Loucy (cell line): Measurements from ENCODE around the gene RCOR1.
"Not testable (repeated sequence)": the region's sequence is repeated elsewhere in the genome, so short reads cannot be mapped to it uniquely, and the experiment has no call there.

ENCODE experiments used
- H2AFZ ChIP-seq: fragments of 200-600 bp; sonication (generic); 2 replicates; pipeline ENCODE4 v1.6.0; 2016; ENCODE audit warnings: antibody characterized with exemption, mild to moderate bottlenecking, low read length, moderate library complexity
- H3F3A ChIP-seq: fragments of 200-600 bp; 2 replicates; pipeline ENCODE4 v1.6.0; 2016; ENCODE audit warnings: antibody characterized with exemption, low read depth, mild to moderate bottlenecking
- H3K27me3 ChIP-seq: fragments of 200-600 bp; sonication (generic); 2 replicates; pipeline ENCODE4 v1.6.1; 2014; ENCODE audit warnings: low read length, mild to moderate bottlenecking; ENCODE audit not compliant: insufficient read depth, poor library complexity, severe bottlenecking
- H3K36me3 ChIP-seq: fragments of 200-600 bp; sonication (generic); 2 replicates; pipeline ENCODE4 v1.6.1; 2016; ENCODE audit warnings: low read length; ENCODE audit not compliant: insufficient read depth
- H3K4me1 ChIP-seq: fragments of 200-600 bp; sonication (generic); 2 replicates; pipeline ENCODE4 v1.5.1; 2014; ENCODE audit warnings: low read length, mild to moderate bottlenecking; ENCODE audit not compliant: insufficient read depth, poor library complexity, severe bottlenecking
- H3K4me2 ChIP-seq: fragments of 200-600 bp; sonication (generic); 2 replicates; pipeline ENCODE4 v1.6.0; 2014; ENCODE audit warnings: antibody characterized with exemption, low read length, low read depth, mild to moderate bottlenecking; ENCODE audit not compliant: poor library complexity, severe bottlenecking
- H3K4me3 ChIP-seq: fragments of 200-600 bp; sonication (generic); 2 replicates; pipeline ENCODE4 v1.5.1; 2014; ENCODE audit warnings: low read length, mild to moderate bottlenecking, mixed read lengths; ENCODE audit not compliant: poor library complexity, severe bottlenecking
- H3K79me2 ChIP-seq: fragments of 200-600 bp; sonication (generic); 2 replicates; pipeline ENCODE4 v1.6.1; 2014; ENCODE audit warnings: low read length; ENCODE audit not compliant: insufficient read depth
- H3K9ac ChIP-seq: fragments of 200-600 bp; sonication (generic); 2 replicates; pipeline ENCODE4 v1.6.0; 2014; ENCODE audit warnings: mild to moderate bottlenecking, low read depth, low read length, moderate library complexity; ENCODE audit not compliant: poor library complexity, severe bottlenecking
- H3K9me2 ChIP-seq: fragments of 200-600 bp; sonication (generic); replicated peaks from 2 replicates; pipeline ENCODE4 v1.6.1; 2016; ENCODE audit warnings: low read depth, low read length, mixed read lengths
- H3K9me3 ChIP-seq: fragments of 200-600 bp; sonication (generic); 2 replicates; pipeline ENCODE4 v1.6.1; 2014; ENCODE audit warnings: mild to moderate bottlenecking, antibody characterized with exemption, low read length, low read depth; ENCODE audit not compliant: insufficient read depth
- H4K20me1 ChIP-seq: fragments of 200-600 bp; sonication (generic); 2 replicates; pipeline ENCODE4 v1.6.0; 2014; ENCODE audit warnings: antibody characterized with exemption, low read length, mild to moderate bottlenecking; ENCODE audit not compliant: insufficient read depth, poor library complexity, severe bottlenecking
- EZH2phosphoT487 ChIP-seq: fragments of 200-600 bp; IDR thresholded peaks from 2 replicates; pipeline ENCODE4 v1.6.1; 2018; ENCODE audit warnings: antibody characterized with exemption, mild to moderate bottlenecking, moderate library complexity, borderline replicate concordance
- TF ChIP-seq, protein P1 (sequence below): fragments of 200-600 bp; sonication (generic); conservative IDR thresholded peaks from 2 replicates; pipeline ENCODE4 v1.5.1; 2014; ENCODE audit warnings: mild to moderate bottlenecking, antibody characterized with exemption, low read length

The RCOR1 gene

DNA sequence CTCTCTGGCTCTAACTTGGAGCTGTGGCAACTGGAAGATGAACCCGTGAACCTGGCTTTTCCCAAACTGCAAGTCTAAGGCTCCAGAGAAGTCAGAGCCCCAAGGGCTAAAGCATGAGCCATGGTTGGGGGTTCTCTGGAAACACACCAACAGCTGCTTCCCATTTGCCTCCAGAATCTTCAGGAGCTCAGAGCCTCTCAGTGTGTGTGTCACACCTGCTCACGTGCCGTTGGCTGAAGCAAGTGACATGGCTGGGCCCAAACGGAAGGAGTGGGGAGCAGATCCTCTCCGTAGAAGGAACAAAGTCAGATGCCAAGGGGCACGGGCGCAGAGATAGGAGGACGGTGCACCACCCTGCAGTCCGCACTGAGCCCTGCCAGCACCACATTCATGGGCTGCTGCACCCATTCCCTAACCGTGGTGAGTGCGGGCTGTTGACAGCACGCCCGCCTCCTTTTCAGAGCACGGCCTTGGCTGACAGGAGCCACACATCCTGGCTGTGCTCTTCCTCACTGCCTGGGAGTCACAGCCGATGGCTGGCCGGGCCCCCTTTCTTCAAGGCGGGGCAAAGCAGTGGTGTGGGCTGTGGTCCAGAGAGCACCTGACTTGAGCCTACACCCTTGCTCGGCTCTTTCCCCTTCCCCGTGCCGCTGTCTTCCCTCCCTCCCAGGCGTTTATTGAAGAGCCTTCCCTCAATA, 168.2 kb downstream of the RCOR1 start:
- no peak for TF ChIP-seq EZH2phosphoT487
- TF ChIP-seq, protein P1, sequence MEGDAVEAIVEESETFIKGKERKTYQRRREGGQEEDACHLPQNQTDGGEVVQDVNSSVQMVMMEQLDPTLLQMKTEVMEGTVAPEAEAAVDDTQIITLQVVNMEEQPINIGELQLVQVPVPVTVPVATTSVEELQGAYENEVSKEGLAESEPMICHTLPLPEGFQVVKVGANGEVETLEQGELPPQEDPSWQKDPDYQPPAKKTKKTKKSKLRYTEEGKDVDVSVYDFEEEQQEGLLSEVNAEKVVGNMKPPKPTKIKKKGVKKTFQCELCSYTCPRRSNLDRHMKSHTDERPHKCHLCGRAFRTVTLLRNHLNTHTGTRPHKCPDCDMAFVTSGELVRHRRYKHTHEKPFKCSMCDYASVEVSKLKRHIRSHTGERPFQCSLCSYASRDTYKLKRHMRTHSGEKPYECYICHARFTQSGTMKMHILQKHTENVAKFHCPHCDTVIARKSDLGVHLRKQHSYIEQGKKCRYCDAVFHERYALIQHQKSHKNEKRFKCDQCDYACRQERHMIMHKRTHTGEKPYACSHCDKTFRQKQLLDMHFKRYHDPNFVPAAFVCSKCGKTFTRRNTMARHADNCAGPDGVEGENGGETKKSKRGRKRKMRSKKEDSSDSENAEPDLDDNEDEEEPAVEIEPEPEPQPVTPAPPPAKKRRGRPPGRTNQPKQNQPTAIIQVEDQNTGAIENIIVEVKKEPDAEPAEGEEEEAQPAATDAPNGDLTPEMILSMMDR = no peak

DNA sequence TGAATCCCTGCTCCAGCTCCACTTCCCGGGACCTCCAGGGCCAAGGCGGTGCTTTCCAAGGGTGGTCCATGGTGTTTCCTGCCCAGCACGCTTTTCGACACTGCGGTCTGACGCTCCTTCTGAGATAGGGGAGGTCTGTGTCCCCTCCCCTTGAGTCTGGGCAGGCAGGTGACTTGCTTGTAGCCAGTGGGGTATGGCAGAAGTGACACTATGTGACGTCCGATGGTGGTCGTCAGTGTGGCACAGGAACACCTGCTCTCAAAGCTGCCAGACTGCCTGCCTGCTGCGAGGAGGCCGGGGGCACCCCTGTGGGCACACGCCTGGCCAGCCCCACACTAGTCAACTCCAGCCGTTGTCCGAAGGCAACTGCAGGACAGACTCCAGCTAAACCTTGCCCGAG, 168.8 kb downstream of the RCOR1 start:
- Histone ChIP-seq H3K4me2 (no peak overlapping the region), H3K9me2 (no peaks in the 10 kb centered on the region), H3K79me2 (no peaks in the 10 kb centered on the region), H3K27me3 (no peaks in the 10 kb centered on the region), H3K4me1 (peaks cover 5% of the 10 kb centered on the region), H2AFZ (no peak overlapping the region), H3K9me3 (no peaks in the 10 kb centered on the region), H3F3A (no peaks in the 10 kb centered on the region), H3K4me3 (no peak overlapping the region), H3K9ac (no peak overlapping the region), H4K20me1 (no peaks in the 10 kb centered on the region), H3K36me3 (no peaks in the 10 kb centered on the region)
- no peak for TF ChIP-seq EZH2phosphoT487
- TF ChIP-seq, protein P1 = no peak

More for the DNA sequence above, 168.2 kb downstream of the RCOR1 start:
- no peaks in the 10 kb centered on the region for H3K36me3 ChIP-seq
- H3K79me2 ChIP-seq = no peaks in the 10 kb centered on the region
- H3K4me3 ChIP-seq = no peak overlapping the region
- no peaks in the 10 kb centered on the region for H3K9me3 ChIP-seq
- no peaks in the 10 kb centered on the region for H3K9me2 ChIP-seq
- H4K20me1 ChIP-seq = no peaks in the 10 kb centered on the region
- no peak overlapping the region for H2AFZ ChIP-seq
- no peak overlapping the region for H3K9ac ChIP-seq
- H3K27me3 ChIP-seq = no peaks in the 10 kb centered on the region
- H3K4me1 ChIP-seq = peaks cover 5% of the 10 kb centered on the region
- no peaks in the 10 kb centered on the region for H3F3A ChIP-seq
- H3K4me2 ChIP-seq = no peak overlapping the region

DNA sequence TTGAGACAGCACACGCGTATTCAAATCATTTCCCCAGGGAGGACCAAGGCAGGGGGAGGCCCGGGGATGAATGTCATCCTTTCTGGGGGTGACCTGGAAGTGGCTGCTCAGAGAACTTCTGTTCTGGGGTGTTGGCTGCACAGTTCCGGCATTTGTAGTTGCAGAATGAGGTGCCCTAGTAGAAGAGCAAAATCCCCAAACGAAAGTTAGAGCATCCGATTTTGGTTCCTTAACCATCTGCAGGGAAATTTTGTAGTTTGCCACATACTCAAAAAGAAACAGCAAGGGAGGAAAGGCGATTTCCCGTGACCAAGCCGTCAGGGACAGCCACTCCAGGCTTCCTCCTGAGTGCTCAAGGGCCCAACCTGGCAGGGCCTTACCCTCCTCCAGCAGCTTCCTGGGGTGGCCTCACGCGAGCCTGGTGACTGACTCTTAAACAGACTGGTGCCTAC, 171.8 kb downstream of the RCOR1 start:
- no peaks in the 10 kb centered on the region for H3K27me3 ChIP-seq
- no peaks in the 10 kb centered on the region for H3K79me2 ChIP-seq
- H3K4me2 ChIP-seq = no peak overlapping the region
- no peaks in the 10 kb centered on the region for H3F3A ChIP-seq
- H3K4me3 ChIP-seq = no peak overlapping the region
- no peaks in the 10 kb centered on the region for H3K9me3 ChIP-seq
- TF ChIP-seq, protein P1 = no peak
- no peak for TF ChIP-seq EZH2phosphoT487
- H3K9me2 ChIP-seq = no peaks in the 10 kb centered on the region
- H3K36me3 ChIP-seq = no peaks in the 10 kb centered on the region
- no peaks in the 10 kb centered on the region for H4K20me1 ChIP-seq
- no peak overlapping the region for H2AFZ ChIP-seq
- peaks cover 5% of the 10 kb centered on the region for H3K4me1 ChIP-seq
- H3K9ac ChIP-seq = no peak overlapping the region

DNA sequence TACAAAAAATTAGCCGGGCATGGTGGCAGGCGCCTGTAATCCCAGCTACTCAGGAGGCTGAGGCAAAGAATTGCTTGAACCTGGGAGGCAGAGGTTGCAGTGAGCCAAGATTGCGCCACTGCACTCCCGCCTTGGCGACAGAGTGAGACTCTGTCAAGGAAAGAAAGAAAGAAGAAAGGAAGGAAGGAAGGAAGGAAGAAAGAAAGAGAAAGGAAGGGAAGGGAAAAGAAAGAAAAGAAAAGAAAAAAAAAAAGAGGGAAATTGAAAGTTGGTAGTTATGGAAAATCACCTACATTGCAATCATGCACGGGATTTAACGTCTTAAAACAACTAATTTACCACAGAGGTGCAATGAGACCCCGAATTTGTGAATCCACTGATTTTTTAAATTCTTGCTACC, 173.3 kb downstream of the RCOR1 start:
- H3K4me1 ChIP-seq, H3K79me2 ChIP-seq, H3K27me3 ChIP-seq, H3K4me2 ChIP-seq, H3K4me3 ChIP-seq, H3F3A ChIP-seq, H2AFZ ChIP-seq, H4K20me1 ChIP-seq, H3K9me2 ChIP-seq, H3K9me3 ChIP-seq, H3K36me3 ChIP-seq, H3K9ac ChIP-seq: not testable (repeated sequence)
